Activated CD4-positive, alpha-beta T cell treated with anti-CD3 and anti-CD28 coated beads for 1 hour (primary cell): Measurements from ENCODE around the gene DYNLT1.
"Not testable (repeated sequence)": the region's sequence is repeated elsewhere in the genome, so short reads cannot be mapped to it uniquely, and the experiment has no call there.

Experiments
- DNase-seq: peaks from one replicate; pipeline ENCODE4 v3.0.0-alpha.2; 2020

Gene DYNLT1

GRCh38 chr6:158662954-158663624 is 18.5 kb upstream of the DYNLT1 start:
- DNase-seq, result no peak

DNA sequence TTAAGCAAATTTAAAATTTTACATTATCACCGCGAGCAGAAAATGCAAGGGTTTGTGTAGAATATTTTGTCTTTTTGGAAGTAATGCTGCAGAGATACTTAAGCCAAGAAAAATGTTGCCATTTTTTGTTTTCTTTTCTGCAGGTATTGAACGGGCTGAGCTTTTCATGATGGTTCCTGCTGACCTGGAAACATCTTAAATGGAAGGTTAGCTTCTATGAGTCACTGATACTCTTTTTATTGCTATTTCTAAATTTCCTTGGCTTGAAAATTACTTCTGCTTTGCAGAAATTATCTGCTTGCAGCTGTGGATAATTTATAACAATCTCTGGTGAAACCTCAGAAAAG is 18.0 kb upstream of the DYNLT1 start:
- DNase-seq, result no peak

DNA sequence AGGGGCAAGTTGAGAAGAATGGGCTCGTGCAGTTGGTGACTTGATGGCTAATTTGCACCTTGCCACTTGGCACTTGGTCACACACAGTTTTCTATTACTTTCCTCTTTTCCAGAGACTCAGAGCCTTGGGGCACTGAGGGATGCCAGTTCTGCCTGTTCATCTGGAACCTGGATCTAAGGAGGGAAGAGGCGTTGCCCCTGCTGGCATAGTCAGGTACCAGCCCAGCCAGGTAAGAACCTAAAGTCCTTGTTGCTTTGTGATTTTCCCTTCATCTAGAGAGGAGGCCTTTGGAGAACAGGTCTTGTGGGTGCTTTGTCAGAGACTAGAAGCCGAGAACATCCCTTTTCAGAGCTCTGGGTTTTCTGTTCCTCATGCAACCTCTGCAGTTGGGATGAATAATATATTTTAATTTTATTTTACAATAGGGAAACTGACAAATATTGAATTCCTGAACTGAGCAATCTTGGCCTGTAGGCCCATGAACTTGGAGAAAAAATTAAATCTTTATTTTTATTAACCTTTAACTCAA is 16.7 kb upstream of the DYNLT1 start:
- no peak for DNase-seq

DNA sequence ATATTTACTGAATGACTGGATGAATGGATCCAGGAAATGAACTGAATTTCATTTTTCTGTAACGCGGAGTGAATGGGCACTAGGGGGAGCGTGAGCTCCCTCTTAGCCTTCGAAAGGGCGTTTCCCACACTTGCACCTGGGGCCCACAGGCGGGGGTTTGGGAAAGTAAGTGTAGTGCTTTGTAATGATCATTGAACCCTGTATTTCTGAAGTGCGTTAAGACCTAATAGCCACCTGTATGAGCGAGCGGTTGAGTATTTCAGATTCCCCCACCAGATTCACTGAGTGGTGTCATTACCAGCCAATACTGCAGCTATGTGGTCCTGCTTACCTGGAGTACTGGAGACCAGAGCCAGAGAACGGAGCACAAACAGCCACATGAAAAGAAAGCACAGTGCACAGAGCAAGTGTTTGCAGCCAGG is 15.8 kb upstream of the DYNLT1 start:
- DNase-seq, result peak; percentile 28

DNA sequence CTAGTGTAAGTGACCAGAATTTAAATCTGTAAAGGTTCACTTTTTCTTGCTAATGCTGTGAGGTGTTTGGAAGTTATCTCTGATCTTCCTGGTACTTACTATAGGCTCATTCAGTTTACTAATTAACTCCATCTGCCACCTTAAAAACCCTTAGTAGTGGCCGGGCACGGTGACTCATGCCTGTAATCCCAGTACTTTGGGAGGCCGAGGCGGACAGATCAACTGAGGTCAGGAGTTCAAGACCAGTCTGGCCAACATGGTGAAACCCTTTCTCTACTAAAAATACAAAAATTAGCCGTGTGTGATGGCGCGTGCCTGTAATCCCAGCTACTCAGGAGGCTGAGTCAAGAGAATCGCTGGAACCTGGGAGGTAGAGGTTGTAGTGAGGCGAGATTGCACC is 12.4 kb upstream of the DYNLT1 start:
- not testable (repeated sequence) for DNase-seq

GRCh38 chr6:158655569-158656450 is 11.3 kb upstream of the DYNLT1 start:
- no peak for DNase-seq

DNA sequence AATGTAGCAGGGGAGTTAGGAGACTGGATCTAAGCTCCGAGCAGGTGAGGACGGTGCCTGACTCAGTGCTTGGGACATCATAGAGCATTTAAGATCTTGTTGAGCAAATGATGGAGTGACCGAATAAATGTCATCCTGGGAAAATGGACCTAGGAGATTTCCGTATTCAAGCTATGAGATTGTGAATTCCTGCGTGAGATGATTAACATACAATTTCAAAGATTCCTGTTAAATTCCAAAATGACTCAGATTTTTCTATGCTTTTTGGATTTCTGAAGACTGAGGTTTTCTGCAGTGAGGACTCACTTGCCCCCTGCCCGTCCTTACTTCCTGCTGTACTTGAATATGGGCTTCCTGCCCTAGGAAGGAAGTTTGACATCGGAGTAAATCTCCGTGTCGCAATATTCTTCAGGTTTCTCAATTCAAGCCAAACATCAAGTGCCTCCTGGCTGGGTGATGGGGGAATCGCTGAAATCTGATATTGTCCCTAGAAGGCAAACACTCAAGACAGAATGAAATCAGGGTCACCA is 10.5 kb upstream of the DYNLT1 start:
- no peak for DNase-seq

DNA sequence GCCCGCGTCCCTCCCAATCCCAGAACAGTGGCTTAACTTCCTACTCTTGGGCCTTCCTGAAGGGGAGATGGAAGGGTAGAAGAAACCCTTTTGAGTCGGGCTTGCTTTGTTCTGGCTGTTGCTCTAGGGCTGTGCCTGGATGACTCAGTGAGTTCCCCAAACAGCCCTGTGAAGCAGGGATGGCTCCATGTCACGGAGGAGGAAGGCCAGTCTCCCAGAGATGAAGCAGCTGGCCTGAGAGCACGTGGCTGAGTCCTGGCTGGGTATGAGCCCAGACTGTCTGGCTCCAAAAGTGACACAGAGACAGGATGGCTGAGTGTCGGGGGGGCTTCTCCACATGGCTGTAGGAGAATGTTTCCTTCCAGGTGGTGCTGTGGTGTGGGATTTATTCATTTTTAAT is 10.0 kb upstream of the DYNLT1 start:
- no peak for DNase-seq

DNA sequence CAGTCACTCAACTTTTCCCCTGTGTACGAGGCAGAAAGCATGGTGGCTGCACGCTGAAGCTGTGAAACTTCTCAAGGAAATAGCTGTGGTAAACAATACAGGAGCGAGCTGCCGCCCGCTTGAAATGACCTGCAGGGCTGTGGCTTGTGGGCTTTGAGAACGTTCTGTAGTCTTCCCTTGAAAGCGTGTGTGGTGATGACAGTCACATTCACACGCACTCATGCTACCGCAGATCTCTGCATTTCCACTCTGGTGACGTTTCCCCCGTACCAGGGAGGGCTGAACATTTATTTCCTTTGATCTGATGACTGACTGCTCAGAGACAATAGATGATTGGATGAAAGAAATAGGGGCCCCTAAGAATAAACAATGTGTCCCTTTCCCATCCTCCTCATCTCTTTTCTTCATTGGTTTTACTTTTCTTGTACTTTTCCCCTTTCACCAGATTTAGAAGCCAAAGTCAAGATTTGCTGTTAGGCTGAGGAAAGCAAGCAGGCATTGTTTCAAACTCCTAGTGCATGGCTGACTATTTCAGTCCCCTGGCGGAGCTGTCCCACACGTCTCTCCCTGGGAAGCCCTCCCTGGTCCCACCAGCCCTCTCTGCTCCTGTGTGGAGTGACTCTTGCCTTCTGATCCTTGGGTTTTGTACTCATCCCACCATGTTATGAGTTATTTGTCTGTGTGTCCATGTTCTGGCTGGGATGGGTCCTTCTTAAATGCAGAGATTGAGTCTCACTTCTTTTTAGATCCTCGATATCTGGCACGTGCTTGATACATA is 9.2 kb upstream of the DYNLT1 start:
- DNase-seq, result peak; percentile 82

GRCh38 chr6:158651981-158652737 is 7.6 kb upstream of the DYNLT1 start:
- DNase-seq, result not testable (repeated sequence)

GRCh38 chr6:158649289-158650143 is 5.0 kb upstream of the DYNLT1 start, which contains the start of gene SYTL3:
SYTL3 (plus strand) TSS chr6:158650054; CDS start chr6:158663269, 13,215 bp downstream.
- DNase-seq, result peak; percentile 46

DNA sequence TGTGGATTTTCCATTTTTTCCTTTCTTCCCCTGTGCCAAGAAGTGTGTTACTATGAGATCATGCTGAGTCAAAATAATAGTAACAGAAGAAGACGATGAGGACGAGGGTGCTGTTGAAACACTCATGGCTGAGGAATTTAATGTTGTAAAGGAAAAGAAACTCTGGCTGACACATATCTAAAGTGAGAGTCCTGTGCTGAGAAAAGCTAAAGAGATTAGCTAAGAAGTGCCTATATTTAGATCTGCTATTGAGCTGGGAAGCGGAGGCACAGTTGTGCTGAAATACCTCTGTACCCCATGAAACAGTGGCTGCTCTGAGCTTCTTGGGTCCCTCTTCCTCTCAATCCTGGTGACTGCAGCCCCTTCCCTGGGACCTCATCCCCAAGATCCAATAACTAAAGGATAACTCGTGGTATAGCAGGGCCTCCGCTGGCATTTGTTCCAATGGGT is 4.2 kb upstream of the DYNLT1 start:
- no peak for DNase-seq

DNA sequence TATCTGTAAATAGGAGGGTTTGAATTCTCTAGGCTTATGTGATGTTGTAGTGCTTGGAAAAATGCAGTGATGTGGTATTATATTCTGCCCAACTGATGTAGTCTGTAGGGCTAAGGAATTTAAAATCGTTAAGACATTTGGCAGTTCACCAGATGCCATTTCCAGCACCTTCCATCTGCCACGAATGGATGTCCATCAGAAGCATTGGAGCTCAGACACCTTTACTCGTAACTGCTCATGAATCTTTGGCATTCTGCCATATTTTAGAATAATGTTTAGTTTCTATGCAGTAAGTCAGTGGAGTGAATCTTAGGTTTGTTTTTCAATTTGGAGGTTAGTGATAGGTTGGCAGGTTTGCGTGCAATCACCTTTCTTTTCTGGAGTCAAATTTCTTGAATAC is 3.0 kb upstream of the DYNLT1 start:
- DNase-seq, result no peak

DNA sequence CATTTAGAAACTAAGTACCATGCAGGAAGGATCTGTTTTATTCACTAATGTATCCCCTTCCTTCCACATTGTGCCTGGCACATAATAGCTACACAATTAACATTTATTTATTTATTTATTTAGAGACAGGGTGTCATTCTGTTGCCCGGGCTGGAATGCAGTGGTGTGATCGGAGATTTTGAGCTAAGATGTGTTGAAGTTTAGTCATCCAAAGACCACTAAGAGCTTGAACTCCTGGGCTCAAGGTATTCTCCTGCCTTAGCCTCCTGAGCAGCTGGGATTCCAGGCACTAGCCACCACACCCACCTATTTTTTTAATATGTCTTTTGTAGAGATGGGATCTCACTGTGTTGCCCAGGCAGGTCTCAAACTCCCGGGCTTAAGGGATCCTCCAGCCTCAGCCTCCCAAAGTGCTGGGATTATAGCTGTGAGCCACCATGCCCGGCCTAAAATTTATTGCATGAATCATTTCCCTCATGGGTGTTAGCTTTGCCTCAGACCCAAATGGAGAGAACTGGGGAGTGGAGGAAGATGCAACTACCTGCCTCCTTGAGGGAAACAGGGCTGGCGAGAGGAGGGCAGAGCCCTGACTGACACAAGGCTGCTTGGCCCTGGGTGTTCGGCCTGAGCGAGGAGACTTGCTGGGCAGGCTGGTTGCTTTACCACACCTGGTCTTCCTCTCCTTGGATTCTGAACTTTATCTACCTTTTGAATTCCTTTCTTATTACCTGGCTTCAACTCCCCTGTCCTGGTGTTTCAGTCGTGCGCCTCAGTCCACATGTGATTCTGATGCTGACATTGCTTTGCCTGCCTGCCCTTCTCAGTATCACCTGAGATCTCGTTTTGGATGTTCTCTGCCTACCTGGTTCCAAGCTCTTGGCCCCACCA is 1.7 kb upstream of the DYNLT1 start:
- DNase-seq, result no peak

DNA sequence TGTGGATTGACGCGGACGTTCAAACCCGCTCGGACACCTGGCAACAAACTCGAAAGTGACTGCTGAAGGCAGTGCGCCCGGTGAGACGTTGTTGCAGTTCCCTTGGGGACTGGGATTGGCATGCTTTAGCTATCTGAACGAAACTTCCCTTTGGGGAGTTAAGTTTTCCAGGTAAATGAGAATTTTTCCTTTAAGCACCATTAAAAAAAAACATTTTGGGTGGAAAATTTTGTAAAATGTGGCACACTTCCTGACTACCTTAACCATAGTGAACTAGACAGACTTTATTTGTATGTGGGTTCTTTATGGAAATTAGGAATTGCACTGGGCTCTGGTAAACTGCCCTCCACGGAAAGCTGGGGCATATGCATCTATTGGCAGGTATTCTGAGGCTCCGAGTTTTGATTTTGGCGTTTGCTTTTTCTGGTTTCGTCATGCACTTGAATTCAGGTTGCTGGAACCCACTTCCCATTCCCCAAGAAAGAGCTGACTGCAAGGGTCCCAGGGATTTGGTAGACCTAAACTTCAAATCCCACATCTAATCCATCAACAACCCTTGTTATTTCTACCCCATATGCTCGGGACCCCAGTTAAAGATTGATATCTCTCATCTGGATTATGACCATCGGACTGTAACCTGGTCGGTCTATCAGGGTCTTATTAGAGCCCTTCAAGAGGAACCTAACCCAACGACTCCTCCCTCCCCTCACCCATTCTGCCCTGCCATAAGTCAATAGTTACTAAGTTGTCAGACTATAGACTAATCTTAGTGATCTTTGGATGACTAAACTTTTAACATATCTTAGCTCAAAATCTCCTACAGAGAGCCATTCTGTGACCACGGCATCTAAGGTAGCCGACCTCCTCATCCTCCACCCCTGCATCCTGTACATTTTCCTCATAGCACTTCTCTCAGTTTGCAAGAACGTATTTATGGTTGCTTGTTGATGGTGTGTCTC is 800 bp upstream of the DYNLT1 start:
- DNase-seq, result no peak

- no peak for DNase-seq
Measured at GRCh38 chr6:158643836-158644230, 710 bp downstream of the DYNLT1 start.

DNA sequence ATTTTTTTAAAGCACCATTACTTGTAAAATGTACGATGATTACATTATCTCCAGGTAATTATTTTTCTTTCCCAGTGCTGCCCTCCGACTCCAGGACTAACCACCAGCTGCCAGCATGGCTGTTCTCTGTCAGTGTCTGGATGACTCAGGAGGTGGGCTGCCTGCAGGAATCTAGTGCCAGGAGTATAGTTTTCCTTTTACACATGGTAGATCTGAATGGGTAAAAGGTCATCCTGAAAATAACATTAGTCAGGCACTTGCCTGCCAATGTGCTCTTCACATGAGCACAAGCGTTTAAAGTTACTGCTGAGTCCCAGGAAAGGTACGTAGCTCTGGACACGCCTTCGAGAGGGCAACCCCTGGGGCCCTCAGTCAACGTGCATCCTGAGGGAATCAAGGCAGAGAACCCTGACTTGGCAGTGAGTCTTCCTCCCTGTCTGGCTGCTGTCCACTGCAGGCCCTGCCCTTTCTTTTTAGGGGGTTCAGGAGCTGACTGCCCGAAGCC is 2.4 kb downstream of the DYNLT1 start:
- no peak for DNase-seq

DNA sequence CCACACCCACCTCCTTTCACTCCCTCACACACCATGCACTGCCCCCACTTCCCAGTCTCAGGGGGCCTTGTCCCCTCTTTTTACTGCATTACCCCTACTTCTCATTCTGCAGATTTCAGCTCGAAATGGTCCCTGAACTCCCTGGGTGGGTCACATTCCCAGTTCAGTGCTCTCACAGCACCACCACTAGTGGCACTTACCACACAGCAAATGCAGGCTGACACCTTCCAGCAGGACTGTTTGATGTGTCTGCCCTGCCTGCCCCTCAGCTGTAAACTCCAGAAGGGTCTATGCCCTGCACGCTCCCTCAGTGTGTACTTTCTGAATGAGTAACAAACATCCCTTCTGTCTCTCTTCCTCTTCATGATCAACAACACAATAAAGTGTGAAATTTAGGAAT is 4.0 kb downstream of the DYNLT1 start:
- no peak for DNase-seq

DNA sequence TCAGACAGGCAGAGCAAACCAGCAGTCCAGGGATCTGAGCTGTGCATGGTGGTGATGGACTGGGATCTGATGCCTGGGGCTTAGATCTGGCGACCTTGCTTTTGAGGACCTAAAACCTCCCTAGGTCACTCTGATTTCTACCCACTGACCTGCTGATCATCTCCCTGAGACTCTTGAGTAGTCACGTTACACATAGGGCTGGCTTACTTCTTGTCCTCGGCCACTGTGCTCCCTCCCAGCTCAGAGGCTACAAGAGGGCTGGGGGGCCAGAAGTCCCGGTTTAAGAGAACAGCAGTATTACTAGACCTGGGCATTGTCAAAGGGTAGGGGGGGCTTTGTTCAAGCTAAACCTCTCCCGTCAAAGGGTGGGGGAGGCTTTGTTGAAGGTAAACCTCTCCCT is 5.5 kb downstream of the DYNLT1 start:
- no peak for DNase-seq
